GM23248 (cell line): ENCODE results near the gene GIT1.

Source experiments
- EZH2 ChIP-seq: fragments of 200-600 bp; sonication (generic); IDR thresholded peaks from 2 replicates; pipeline ENCODE4 v1.6.1; 2018; ENCODE audit warnings: antibody characterized with exemption, mild to moderate bottlenecking; ENCODE audit not compliant: insufficient read depth, poor library complexity, severe bottlenecking
- EZH2phosphoT487 ChIP-seq: fragments of 200-600 bp; sonication (generic); IDR thresholded peaks from 2 replicates; pipeline ENCODE4 v1.6.1; 2018; ENCODE audit warnings: antibody characterized with exemption, moderate library complexity, mild to moderate bottlenecking, low read depth; ENCODE audit not compliant: insufficient read depth

- TF ChIP-seq EZH2 = no peak
- TF ChIP-seq EZH2phosphoT487 = no peak
Measured at GRCh38 chr17:29590411-29591145, 1.1 kb upstream of the GIT1 start.
